GM06990 (cell line): ENCODE measurements around the gene LIPE.

ENCODE experiments used
- DNase-seq: peaks from one replicate; pipeline ENCODE4 v3.0.0-alpha.2; 2011; ENCODE audit not compliant: insufficient read length; ENCODE audit errors: extremely low read depth
- H3K27me3 ChIP-seq: replicated peaks from 2 replicates; pipeline ENCODE4 v1.6.0; 2011; ENCODE audit warnings: low read length; ENCODE audit not compliant: control insufficient read depth, insufficient read depth
- H3K36me3 ChIP-seq: 2 replicates; pipeline ENCODE4 v1.5.1; 2011; ENCODE audit warnings: low read length; ENCODE audit not compliant: control insufficient read depth, insufficient read depth
- H3K4me3 ChIP-seq: replicated peaks from 2 replicates; pipeline ENCODE4 v1.5.1; 2011; ENCODE audit warnings: low read depth, mild to moderate bottlenecking, control low read depth, low read length
- TF ChIP-seq, protein P1 (sequence below): IDR thresholded peaks from 2 replicates; pipeline ENCODE4 v1.5.1; 2011; ENCODE audit warnings: low read length, control low read depth, mild to moderate bottlenecking, inconsistent platforms; ENCODE audit not compliant: insufficient read depth, poor library complexity, severe bottlenecking

Gene LIPE

DNA sequence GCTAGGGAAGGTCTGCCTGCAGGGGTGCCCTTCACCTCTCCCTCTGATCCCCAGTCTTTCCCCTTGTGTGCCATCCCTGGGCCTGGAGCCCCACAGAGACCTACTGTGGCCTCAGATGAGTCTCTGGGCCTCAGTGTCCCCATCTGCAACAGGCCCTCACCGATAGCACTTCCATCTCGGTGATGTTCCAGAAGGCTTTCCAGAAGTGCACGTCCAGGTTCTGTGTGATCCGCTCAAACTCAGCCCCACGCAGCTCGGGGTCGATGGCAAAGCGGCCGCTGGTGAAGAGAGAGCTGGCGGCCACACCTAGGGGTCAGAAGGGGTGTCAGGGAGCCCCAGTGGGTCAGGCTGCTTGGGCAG is 19.4 kb downstream of the LIPE start:
- peaks cover 16% of the 10 kb centered on the region for H3K36me3 ChIP-seq
- no peak for DNase-seq
- no peaks in the 10 kb centered on the region for H3K27me3 ChIP-seq
- no peak overlapping the region for H3K4me3 ChIP-seq
- TF ChIP-seq, protein P1, sequence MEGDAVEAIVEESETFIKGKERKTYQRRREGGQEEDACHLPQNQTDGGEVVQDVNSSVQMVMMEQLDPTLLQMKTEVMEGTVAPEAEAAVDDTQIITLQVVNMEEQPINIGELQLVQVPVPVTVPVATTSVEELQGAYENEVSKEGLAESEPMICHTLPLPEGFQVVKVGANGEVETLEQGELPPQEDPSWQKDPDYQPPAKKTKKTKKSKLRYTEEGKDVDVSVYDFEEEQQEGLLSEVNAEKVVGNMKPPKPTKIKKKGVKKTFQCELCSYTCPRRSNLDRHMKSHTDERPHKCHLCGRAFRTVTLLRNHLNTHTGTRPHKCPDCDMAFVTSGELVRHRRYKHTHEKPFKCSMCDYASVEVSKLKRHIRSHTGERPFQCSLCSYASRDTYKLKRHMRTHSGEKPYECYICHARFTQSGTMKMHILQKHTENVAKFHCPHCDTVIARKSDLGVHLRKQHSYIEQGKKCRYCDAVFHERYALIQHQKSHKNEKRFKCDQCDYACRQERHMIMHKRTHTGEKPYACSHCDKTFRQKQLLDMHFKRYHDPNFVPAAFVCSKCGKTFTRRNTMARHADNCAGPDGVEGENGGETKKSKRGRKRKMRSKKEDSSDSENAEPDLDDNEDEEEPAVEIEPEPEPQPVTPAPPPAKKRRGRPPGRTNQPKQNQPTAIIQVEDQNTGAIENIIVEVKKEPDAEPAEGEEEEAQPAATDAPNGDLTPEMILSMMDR: no peak

DNA sequence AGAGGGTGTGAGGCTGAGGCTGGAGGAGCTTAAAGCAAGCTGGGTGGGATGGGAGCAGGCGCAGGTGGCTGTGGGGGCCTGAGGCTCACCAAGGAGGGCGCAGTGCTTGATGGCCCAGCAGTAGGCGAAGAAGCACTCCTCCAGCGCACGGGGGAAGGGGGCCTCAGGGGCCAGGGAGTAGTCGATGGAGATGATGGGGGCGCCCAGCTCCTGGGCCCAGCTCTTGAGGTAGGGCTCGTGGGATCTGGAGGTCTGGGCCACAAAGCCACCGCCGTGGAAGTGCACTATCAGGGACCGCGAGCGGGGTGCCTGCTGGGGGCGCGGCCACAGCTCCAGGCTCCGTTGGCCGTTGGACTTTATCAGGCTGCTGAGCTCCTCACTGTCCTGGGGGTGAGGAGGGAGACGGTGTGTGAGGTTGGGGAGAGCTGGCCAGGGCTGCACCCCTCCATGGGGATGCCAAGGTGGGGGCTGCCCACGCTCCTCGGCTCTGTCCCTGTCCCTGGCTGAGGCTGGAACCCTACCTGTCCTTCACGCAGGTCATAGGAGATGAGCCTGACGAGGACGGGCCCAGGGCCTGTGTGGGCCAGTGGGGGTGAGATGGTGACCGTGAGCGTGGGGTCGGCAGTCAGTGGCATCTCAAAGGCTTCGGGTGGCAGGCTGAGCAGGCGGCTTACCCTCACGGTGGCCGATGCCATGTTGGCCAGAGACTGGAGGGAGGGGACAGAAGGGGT is 19.9 kb downstream of the LIPE start:
- H3K4me3 ChIP-seq: no peak overlapping the region
- DNase-seq: no peak
- no peaks in the 10 kb centered on the region for H3K27me3 ChIP-seq
- TF ChIP-seq, protein P1: no peak
- H3K36me3 ChIP-seq: peaks cover 14% of the 10 kb centered on the region

DNA sequence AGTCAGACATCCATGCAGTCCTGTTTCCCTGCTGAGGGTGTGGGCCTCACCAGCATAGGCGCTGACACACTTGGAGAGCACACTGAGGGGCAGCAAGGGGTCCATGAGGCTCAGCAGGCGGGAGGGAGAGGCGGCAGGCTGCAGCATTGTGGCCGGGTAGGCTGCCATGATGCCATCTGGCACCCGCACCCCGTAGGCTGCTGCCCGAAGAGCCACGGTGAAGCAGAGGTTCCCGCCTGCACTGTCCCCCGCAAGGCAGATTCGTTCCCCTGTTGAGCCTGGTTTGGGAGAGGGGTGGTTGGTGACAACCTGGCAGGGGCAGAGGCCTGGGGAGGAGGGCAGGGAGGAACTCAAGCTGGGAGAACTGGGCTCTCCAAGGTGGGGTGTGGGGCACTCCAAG is 21.1 kb downstream of the LIPE start:
- TF ChIP-seq, protein P1: no peak
- no peaks in the 10 kb centered on the region for H3K27me3 ChIP-seq
- no peak for DNase-seq
- H3K4me3 ChIP-seq: no peak overlapping the region
- peaks cover 14% of the 10 kb centered on the region for H3K36me3 ChIP-seq

DNA sequence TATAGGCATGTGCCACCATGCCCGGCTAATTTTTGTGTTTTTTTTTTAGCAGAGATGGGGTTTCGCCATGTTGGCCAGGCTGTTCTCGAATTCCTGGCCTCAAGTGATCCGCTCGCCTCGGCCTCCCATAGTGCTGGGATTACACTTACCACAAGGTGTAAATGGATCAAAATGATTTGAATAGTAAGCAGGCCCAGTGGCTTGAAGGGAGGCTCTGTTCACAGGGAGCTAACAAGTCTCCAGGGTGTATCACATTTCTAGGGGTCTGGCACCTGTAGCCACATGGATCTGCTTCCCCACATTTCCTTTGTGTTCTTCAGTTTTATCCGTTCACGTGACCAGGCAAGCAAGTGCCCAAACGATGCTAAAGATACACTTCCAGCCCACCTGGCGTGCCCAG is 23.6 kb downstream of the LIPE start:
- TF ChIP-seq, protein P1: no peak
- Histone ChIP-seq H3K36me3 (peaks cover 14% of the 10 kb centered on the region), H3K27me3 (no peaks in the 10 kb centered on the region), H3K4me3 (no peak overlapping the region)
- no peak for DNase-seq

DNA sequence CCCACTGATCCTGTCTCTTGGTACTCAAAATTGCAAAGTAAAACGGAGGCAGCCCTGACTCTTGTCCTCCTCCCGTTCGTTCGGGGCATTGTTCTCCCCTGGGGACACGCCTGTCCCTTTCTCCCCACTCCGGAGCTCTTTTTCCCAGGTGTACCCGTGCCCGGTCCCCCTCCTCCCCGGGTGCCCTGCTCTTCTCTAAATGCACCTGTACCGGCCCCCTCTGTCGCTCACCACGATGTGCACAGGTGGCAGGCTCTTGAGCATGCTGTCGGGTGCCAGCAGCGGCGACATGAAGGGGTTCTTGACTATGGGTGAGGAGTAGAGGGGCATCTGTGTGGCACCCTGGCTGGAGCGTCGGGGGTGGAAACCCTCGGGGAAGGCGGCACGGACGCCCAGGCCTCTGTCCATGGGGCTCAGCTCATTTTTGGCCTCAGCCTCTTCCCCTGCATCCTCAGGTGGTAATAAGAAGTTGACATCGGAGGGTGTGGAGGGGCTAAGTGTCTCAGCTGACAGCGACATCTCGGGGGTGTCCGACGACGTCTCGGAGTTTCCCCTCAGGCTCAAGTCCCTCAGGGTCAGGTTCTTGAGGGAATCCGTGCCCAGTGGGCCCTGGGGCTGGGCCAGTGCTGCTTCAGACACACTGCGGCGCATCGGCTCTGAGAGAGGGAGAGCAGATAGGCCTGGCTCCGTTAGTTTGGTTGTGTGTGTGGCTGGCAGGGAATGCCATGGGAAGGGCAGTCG is 24.6 kb downstream of the LIPE start:
- Histone ChIP-seq H3K36me3 (peaks cover 9% of the 10 kb centered on the region), H3K27me3 (no peaks in the 10 kb centered on the region), H3K4me3 (no peak overlapping the region)
- no peak for DNase-seq
- TF ChIP-seq, protein P1: no peak
